NCI-H460 (cell line): Measurements from ENCODE around the gene CDH13. TPM values are rescaled to one million over a fixed set of nuclear protein-coding genes. Genes with fewer than 3 reads are reported as not detected.

ENCODE experiments used
- DNase-seq: peaks from one replicate; pipeline ENCODE4 v3.0.0-alpha.2; 2016; ENCODE audit warnings: low read depth; ENCODE audit errors: extremely low read depth
- total RNA-seq: library from RNA; depleted of rRNA; stranded (reverse); fragments of >200 nt; shearing (Covaris generic); gene quantifications from 2 replicates; pipeline ENCODE4 v1.2.3, GENCODE V29; 2014

Gene CDH13
- total RNA-seq, 1 experiment from 2014 or later = 123 TPM

DNA sequence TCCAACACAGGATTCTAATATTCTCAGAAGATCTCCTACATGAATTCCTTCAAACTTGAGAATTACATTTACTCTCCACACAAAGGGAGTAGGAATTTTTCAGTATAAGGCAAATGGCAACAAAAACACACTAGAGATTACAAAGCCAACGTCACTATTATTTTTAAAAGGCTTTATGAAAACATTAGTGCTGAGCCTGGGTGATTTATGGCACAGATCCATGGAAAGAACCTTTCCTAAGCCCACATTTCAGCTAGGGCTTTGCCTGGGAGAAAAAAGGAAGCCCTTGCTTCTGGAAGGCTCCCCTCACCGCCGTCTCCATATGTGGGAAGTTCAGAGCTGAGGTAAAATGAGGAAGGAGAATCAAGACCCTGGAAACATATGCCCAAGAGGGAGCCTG is 681.6 kb downstream of the CDH13 start:
- DNase-seq = no peak

DNA sequence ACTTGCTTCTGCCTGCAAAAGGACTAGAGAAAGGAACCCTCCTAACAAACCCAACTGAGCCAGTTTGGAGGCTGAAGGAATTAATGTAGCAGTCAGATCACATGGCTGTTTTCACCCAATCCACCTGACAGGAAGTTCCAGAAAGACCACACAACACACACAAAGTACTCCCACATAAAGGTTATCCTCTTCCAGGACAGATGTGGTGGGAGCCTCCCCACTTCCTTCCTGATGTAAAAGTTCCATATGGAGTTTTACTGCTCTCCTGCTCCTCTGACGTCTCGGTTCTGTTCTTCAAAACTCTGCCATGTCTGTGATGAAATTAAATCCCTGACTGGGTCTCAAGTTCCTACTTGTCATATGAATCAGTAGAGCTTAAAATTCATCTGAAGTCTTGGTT is 684.0 kb downstream of the CDH13 start:
- DNase-seq = no peak

DNA sequence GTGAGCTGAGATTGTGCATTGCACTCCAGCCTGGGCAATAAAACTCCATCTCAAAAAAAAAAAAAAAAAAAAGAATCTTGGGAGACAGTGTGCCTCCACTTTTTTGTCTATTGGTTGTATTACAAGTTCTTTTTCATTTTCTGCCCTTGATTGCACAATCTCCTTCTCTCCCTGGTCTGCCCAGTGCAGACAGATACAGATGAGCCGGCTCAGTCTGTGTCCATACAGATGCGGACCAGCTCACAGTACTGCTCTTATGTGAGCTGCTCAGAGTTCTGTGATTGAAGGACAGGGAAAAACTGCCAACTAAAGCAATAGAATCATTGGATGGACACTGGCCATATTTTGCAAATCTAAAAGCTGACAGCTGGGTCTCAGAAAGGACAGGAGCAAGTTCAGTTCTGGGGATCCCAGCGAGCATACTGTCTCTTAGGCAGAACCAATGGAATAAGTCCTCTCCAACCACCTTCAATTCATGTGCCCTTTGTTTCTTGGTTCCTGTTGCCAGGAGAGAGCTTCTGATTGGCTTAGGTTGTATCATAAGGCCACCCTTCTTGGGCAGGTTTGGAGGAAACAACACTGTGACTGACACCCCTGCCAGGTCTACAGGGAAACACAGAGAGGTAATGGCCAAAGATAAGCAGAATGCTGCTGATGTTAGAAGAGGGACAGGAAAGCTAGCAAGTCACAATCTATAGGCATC is 685.4 kb downstream of the CDH13 start:
- no peak for DNase-seq

DNA sequence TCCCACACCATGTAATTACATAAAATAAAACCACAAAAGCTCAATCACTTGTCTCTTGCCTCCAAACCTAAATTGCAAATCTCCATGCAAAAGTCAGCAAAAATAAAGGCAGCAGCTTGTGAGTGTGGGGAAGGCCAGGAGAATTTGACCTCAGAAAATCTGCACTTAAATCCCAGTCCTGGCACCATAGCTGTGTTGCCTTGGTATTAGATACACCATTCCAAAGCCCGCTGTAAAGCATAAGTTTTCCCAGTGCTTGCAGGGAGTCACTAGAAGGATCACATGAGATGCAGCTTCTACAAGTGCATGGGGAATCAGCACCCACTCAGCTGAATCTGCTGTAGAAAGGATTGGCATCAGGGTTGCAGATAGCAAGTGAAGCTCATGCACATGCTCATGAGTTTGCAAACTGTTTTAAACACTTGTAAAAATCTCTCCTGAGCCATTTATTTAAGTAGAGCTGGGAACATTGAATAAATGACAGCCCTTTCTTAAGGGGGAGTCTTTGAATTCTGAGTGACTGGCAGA is 686.0 kb downstream of the CDH13 start:
- no peak for DNase-seq

GRCh38 chr16:83315271-83315670 is 688.5 kb downstream of the CDH13 start:
- DNase-seq = no peak

GRCh38 chr16:83316458-83316857 is 689.7 kb downstream of the CDH13 start:
- DNase-seq = no peak

GRCh38 chr16:83318390-83318789 is 691.6 kb downstream of the CDH13 start:
- no peak for DNase-seq

DNA sequence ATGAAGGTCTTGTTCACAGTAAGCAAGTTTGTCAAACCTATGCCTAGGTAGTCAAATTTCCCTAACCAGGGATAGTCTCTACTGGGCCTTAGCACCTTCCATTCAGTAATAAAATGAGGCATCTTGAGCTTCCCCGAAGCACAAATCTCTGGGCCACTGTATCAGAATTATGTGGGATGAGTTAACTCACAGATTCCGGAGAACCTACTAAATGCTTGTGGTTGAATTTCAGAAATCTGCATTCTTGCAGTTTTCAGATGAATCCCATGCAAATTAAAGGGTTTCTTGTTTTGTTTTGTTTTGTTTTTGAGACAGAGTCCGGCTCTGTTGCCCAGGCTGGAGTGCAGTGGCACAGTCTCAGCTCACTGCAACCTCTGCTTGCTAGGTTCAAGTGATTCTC is 702.2 kb downstream of the CDH13 start:
- no peak for DNase-seq

- no peak for DNase-seq
These were observed 702.7 kb downstream of the CDH13 start for GRCh38 chr16:83329441-83329840.

GRCh38 chr16:83330251-83330650 is 703.5 kb downstream of the CDH13 start:
- DNase-seq = no peak

DNA sequence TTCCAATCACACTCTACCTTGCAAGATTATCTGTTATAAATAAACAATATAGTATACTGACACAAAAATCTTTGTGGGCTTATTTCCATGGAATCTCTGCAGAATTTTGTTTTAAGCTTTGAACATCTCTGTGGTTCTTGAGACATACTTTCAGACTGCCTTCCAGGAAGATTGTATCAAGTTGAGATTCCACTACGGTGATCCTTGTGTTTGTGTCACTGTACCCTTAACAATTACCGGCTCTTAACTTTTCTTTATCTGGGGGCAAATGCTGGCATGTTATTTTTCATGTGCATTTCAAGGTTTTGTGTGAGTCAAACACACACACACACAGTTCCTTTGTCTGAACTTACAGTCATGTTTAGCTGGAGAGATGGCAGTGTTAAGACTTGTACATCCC is 708.3 kb downstream of the CDH13 start:
- DNase-seq = no peak

DNA sequence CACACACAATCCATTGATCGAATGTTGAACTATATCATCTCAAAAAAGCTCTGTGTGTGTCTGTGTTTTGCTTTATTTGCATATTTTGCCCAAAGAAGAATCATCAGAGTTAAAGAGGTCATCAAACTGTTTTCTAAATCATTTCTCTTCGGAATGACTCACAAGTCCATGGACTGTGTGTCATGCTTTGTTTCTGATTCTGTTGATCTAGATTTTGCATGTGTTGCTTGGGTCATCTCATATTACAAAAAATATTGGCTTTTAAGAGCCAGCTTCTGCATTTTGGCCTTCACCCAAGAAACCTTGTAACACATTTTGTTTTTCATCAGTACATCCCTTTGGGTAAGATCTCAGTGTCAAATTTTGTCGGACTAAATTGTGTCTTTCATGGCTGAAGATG is 709.8 kb downstream of the CDH13 start:
- DNase-seq = no peak

GRCh38 chr16:83338138-83338537 is 711.4 kb downstream of the CDH13 start:
- DNase-seq = no peak

DNA sequence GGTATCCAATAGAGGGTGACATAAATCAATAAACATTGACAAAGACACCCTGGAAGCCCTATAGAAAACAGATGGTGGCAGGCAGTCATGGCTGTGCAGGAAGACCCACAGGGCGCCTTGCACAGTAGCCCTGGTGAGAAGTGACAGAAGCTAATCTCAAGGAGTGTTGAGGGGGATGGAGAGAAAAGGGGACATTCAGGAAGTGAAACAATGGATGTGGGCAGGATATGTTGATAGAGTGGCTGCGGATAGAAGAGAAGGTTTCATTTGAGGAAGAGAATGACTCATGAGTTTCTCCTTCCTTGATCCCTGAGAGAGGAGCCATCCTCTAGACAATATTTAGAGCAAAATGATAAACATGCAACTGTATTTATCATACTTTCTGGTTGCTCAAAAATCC is 712.2 kb downstream of the CDH13 start:
- no peak for DNase-seq

- peak; percentile 55 for DNase-seq
These were observed 717.2 kb downstream of the CDH13 start for GRCh38 chr16:83343935-83344366.

DNA sequence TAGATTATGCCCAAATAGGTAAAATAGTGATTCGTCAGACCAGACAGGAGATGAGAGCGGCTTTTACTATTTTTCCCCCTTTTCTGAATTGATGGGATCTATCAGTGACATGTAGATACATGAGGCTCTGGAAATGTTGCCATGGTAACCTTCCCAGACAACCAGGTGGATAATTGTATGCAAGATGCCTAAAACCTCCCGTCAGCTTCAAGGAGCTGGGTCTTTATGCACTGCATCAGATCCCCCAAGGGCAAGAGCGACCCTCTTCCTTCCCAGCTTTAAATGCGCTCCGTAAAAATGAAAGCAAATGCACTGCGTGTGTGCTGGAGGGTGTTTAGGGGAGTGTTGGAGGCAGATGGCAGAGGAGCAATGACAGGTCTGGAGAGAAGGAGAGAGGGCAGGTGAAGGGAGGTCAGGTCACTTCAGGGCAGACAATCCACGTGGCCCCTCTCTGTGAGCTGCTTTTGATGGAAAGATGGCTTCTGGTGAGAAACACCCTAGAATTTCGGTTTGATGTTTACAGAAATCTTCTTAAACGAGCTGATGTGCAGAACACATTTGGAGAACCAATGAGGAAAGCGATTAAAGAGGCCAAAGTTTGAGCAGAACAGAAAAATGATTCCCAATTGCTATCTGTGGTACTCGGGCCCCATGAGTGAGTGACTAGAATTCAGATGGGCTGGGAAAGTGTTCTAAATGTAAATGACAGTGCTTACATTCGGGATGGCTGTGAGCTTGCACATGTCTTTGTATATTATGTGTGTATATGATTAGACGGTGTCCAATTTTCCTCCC is 719.3 kb downstream of the CDH13 start:
- no peak for DNase-seq

DNA sequence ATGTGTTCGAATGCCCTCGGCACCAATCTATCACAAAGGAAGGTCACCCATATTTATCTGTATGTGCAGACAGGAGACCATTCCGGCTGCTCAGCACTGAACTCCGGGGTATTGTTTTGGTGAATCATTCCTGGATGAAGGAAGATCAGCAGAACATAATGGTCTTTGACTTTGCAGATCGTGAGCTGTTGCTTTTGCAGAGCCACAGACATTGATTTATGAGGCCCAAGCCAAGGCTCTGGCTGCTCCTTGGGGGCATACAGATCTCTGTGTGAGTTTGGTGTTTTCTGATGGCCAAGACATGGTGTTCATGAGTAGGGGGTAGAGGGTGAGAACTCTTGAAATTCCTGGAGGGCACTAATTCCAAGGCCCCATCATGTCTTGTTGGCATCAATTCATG is 722.2 kb downstream of the CDH13 start:
- DNase-seq = no peak

DNA sequence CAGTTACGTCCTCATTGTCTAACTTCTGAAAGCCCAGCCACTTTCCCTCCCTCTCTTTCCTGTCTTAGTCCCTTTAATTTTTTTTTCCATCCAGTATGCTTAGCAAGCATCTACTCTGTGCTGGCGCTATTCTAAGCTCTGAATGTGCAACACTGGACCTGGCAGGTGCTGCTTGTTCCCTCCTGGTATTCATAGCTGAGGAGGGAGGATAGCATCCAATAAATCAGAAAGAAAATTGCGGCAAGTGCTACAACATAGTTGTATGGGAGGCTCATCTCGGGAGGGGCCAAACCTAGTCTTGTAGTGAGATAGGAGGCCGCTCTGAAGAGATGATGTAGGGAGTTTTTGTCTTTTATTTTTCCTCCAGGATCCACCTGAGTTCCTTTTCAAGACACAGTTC is 723.7 kb downstream of the CDH13 start:
- no peak for DNase-seq

- no peak for DNase-seq
These were observed 725.1 kb downstream of the CDH13 start for GRCh38 chr16:83351846-83352245.

DNA sequence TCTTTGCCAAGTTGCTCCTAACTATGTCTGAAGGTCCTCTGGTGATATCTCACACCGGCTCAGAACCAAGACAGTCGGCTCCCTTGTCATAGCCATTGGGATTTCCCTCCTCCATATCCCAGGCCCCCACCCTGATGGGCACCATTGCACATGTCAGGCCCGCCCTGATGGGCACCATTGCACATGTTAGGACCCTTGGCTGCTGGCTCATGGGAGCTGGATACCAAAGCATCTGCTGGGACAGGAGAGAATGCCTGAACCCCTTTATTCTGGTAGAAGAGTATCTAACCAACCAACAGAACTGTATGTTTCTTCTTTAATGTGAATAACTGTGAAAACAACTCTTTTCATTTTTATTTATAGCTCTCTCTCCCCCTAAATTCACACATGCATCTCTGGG is 726.5 kb downstream of the CDH13 start:
- DNase-seq = no peak

GRCh38 chr16:83354015-83354414 is 727.2 kb downstream of the CDH13 start:
- DNase-seq = no peak
